Activated T-cell treated with anti-CD3 and anti-CD28 coated beads, Interleukin-2, amount 50 U/mL, for 1 hour (primary cell): ENCODE data around the gene COBL.

Source experiments
- DNase-seq: peaks from one replicate; pipeline ENCODE4 v3.0.0-alpha.2; 2020

Gene COBL

GRCh38 chr7:51316666-51317581 is at the start of gene COBL:
TSS of gene COBL (minus strand) at chr7:51316809. CDS start at chr7:51316633, 176 bp downstream.
- DNase-seq, result no peak

- DNase-seq, result no peak
Observed at GRCh38 chr7:51366172-51366728, 49.6 kb upstream of the COBL start.

GRCh38 chr7:51357821-51358220 is 41.2 kb upstream of the COBL start:
- no peak for DNase-seq

- DNase-seq, result no peak
Observed at GRCh38 chr7:51356849-51357516, 40.4 kb upstream of the COBL start.

- DNase-seq, result no peak
Observed at GRCh38 chr7:51354897-51355296, 38.3 kb upstream of the COBL start.

GRCh38 chr7:51354434-51354833 is 37.8 kb upstream of the COBL start:
- DNase-seq, result no peak

- no peak for DNase-seq
Observed at GRCh38 chr7:51352174-51353100, 35.8 kb upstream of the COBL start.

GRCh38 chr7:51351661-51352060 is 35.1 kb upstream of the COBL start:
- no peak for DNase-seq

GRCh38 chr7:51350546-51350896 is 33.9 kb upstream of the COBL start:
- DNase-seq, result no peak

GRCh38 chr7:51349820-51350545 is 33.4 kb upstream of the COBL start:
- no peak for DNase-seq

- DNase-seq, result no peak
Observed at GRCh38 chr7:51346126-51346525, 29.5 kb upstream of the COBL start.

GRCh38 chr7:51344406-51345138 is 28.0 kb upstream of the COBL start:
- DNase-seq, result no peak

- DNase-seq, result no peak
Observed at GRCh38 chr7:51340936-51341335, 24.3 kb upstream of the COBL start.

GRCh38 chr7:51340029-51340838 is 23.6 kb upstream of the COBL start:
- no peak for DNase-seq

GRCh38 chr7:51335057-51335456 is 18.4 kb upstream of the COBL start:
- DNase-seq, result no peak

GRCh38 chr7:51329696-51330263 is 13.2 kb upstream of the COBL start:
- no peak for DNase-seq

- DNase-seq, result no peak
Observed at GRCh38 chr7:51328351-51328801, 11.8 kb upstream of the COBL start.

GRCh38 chr7:51327287-51327717 is 10.7 kb upstream of the COBL start:
- DNase-seq, result no peak

- no peak for DNase-seq
Observed at GRCh38 chr7:51326656-51327286, 10.2 kb upstream of the COBL start.

- no peak for DNase-seq
Observed at GRCh38 chr7:51325908-51326307, 9.3 kb upstream of the COBL start.
